ENCODE data around the gene STARD7.

Gene STARD7

GRCh38 chr2:96207073-96207773 is 1.4 kb downstream of the STARD7 start:
- peak overlapping the region; percentile 89 for H3K4me3 ChIP-seq (replicated peaks; ENCODE audit: low read depth, low read length)
- TF ChIP-seq CTCF (IDR thresholded peaks at IDR 0.05; ENCODE audit: low read length, missing control alignments) = no peak
- DNase-seq (ENCODE audit: low read depth) = no peak

DNA sequence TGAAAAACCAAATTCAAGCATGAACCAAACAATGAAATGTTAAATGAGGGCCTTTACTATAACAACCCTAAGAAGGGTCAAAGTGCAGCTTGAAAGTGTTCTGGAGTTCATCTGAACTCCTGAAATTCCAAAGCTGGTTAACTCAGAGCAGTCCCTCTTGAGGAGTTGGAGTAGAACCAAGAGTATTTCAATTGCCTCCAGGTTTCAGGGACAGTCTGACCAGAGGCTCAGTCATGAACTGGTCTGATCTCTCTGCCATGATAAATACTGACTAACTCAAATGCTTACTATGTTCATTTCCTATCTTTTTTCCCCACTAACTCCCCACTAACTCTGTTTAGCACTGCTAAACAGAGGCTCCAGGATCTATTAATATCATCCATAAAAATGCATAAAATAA is 2.7 kb downstream of the STARD7 start:
- peak overlapping the region; percentile 23 for H3K4me3 ChIP-seq (replicated peaks; ENCODE audit: low read depth, low read length)
- TF ChIP-seq CTCF (IDR thresholded peaks at IDR 0.05; ENCODE audit: low read length, missing control alignments) = no peak
- DNase-seq (ENCODE audit: low read depth) = peak; percentile 41

GRCh38 chr2:96204836-96205624 is 3.6 kb downstream of the STARD7 start:
- H3K4me3 ChIP-seq (replicated peaks; ENCODE audit: low read depth, low read length) = peak overlapping the region; percentile 11
- no peak for TF ChIP-seq CTCF (IDR thresholded peaks at IDR 0.05; ENCODE audit: low read length, missing control alignments)
- DNase-seq (ENCODE audit: low read depth) = peak; percentile 26

- no peak for DNase-seq (ENCODE audit: low read depth)
- no peak for TF ChIP-seq CTCF (IDR thresholded peaks at IDR 0.05; ENCODE audit: low read length, missing control alignments)
- H3K4me3 ChIP-seq (replicated peaks; ENCODE audit: low read depth, low read length) = no peak overlapping the region
Measured at GRCh38 chr2:96203130-96204028, 5.2 kb downstream of the STARD7 start.

DNA sequence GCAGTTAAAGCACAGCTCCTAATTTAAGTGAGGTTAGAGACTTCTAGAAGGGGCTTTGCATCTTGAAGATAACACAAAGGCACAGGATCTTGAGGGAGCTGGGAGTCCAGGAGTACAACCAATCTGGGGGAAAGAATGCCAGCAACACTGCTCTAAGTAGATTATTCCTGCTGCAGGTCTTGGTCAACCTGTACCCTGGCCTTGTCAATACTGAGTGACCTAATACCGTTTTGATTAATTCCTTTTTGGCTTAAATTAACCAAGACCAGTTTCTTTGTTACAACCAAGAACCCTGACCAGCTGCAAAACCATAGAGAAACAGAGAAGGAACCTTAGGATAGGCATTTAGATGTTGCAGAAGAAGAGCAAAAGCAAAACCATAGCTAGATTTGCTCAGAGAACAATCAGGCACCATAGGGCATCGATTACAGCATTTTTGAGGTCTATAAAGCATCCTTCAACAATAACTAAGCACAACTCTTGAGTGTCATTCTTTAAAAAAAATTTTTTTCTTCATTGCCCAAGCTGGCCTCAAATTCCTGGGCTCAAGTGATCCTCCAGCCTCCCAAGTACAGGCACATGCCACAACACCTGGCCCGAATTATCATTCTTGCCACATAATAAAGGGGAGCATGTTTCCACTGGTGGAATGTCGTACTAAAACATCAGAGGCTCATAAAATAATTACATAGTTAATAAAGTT is 6.3 kb downstream of the STARD7 start:
- DNase-seq (ENCODE audit: low read depth) = no peak
- no peak for TF ChIP-seq CTCF (IDR thresholded peaks at IDR 0.05; ENCODE audit: low read length, missing control alignments)
- H3K4me3 ChIP-seq (replicated peaks; ENCODE audit: low read depth, low read length) = no peak overlapping the region

DNA sequence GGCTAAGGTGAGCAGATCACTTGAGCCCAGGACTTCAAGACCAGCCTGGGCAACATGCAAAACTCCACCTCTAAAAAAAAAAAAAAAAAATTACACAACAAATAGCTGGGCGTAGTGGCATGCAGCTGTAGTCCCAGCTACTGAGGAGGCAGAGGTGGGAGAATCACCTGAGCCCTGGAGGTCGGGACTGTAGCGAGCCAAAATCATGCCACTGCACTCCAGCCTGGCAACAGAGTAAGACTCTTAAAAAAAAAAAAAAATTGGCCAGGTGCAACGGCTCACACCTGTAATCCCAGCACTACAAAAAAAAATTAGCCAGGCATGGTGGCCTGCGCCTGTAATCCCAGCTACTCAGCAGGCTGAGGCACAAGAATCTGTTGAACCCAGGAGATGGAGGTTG is 7.3 kb downstream of the STARD7 start:
- TF ChIP-seq CTCF (IDR thresholded peaks at IDR 0.05; ENCODE audit: low read length, missing control alignments) = no peak
- no peak overlapping the region for H3K4me3 ChIP-seq (replicated peaks; ENCODE audit: low read depth, low read length)
- no peak for DNase-seq (ENCODE audit: low read depth)
